Mesenchymal stem cell (in vitro differentiated cells and primary cell): ENCODE data around the gene HDAC4.

ENCODE experiments used
- DNase-seq: peaks from one replicate; pipeline ENCODE4 v3.0.0-alpha.2; 2013
- H2AFZ ChIP-seq: one replicate; pipeline ENCODE4 v1.6.1; 2013; ENCODE audit warnings: low read depth, mild to moderate bottlenecking, control low read depth, inconsistent platforms, low read length, moderate library complexity
- H2AK5ac ChIP-seq: 2 replicates; pipeline ENCODE4 v1.6.1; 2013; ENCODE audit warnings: low read length, moderate library complexity, mild to moderate bottlenecking, inconsistent platforms; ENCODE audit not compliant: severe bottlenecking
- H2BK120ac ChIP-seq: one replicate; pipeline ENCODE4 v1.6.1; 2013; ENCODE audit warnings: low read depth, mild to moderate bottlenecking, inconsistent platforms, low read length, moderate library complexity
- H2BK12ac ChIP-seq, 2 experiments: one replicate each; pipeline ENCODE4 v1.6.1; 2013; ENCODE audit warnings: inconsistent platforms in 2 of 2, low read length in 2 of 2, mild to moderate bottlenecking in 2 of 2, moderate library complexity in 2 of 2, control low read depth in 1 of 2
- H2BK15ac ChIP-seq: one replicate; pipeline ENCODE4 v1.6.1; 2013; ENCODE audit warnings: mild to moderate bottlenecking, low read depth, inconsistent platforms; ENCODE audit not compliant: poor library complexity, severe bottlenecking
- H2BK5ac ChIP-seq: 2 replicates; pipeline ENCODE4 v1.6.1; 2013; ENCODE audit warnings: low read depth, mild to moderate bottlenecking, low read length, control low read depth, inconsistent platforms; ENCODE audit not compliant: poor library complexity, severe bottlenecking
- H3K14ac ChIP-seq, 2 experiments: one replicate each; pipeline ENCODE4 v1.6.1; 2013; ENCODE audit warnings: inconsistent platforms in 2 of 2, low read length in 2 of 2, control low read depth in 1 of 2, mild to moderate bottlenecking in 1 of 2, moderate library complexity in 1 of 2
- H3K18ac ChIP-seq, 2 experiments: one replicate each; pipeline ENCODE4 v1.6.1; 2013; ENCODE audit warnings: inconsistent platforms in 2 of 2, low read length in 2 of 2, control low read depth in 1 of 2, low read depth in 1 of 2, mild to moderate bottlenecking in 1 of 2
- H3K23ac ChIP-seq, 2 experiments: one replicate each; pipeline ENCODE4 v1.6.1; 2013; ENCODE audit warnings: inconsistent platforms in 2 of 2, low read length in 2 of 2, mild to moderate bottlenecking in 2 of 2, moderate library complexity in 2 of 2, control low read depth in 1 of 2
- H3K27ac ChIP-seq: 2 replicates; pipeline ENCODE4 v1.5.1; 2013; ENCODE audit warnings: mild to moderate bottlenecking, moderate library complexity, low read length, control low read depth, inconsistent platforms; ENCODE audit not compliant: poor library complexity, severe bottlenecking
- H3K27me3 ChIP-seq, 2 experiments: 2 replicates each; pipeline versions ENCODE4 v1.6.1 to v1.7.0; 2013; ENCODE audit warnings: low read length in 2 of 2, mild to moderate bottlenecking in 2 of 2, moderate library complexity in 2 of 2, control low read depth in 1 of 2, inconsistent platforms in 1 of 2; ENCODE audit not compliant: control insufficient read depth in 1 of 2, insufficient read depth in 1 of 2
- H3K36me3 ChIP-seq, 2 experiments: 2 replicates each; pipeline versions ENCODE4 v1.6.1 to v1.7.0; 2013; ENCODE audit warnings: low read length in 2 of 2, control low read depth in 1 of 2, inconsistent platforms in 1 of 2, low read depth in 1 of 2, mild to moderate bottlenecking in 1 of 2; ENCODE audit not compliant: insufficient read depth in 2 of 2, control insufficient read depth in 1 of 2
- H3K4ac ChIP-seq, 2 experiments: one replicate each; pipeline ENCODE4 v1.6.1; 2013; ENCODE audit warnings: inconsistent platforms in 2 of 2, low read length in 2 of 2, mild to moderate bottlenecking in 2 of 2, moderate library complexity in 2 of 2, control low read depth in 1 of 2, low read depth in 1 of 2
- H3K4me1 ChIP-seq: 2 replicates; pipeline ENCODE4 v1.6.1; 2013; ENCODE audit warnings: low read depth, low read length, control low read depth; ENCODE audit not compliant: control insufficient read depth, insufficient read depth
- H3K4me2 ChIP-seq: 2 replicates; pipeline ENCODE4 v1.6.1; 2013; ENCODE audit warnings: low read length, mild to moderate bottlenecking, inconsistent platforms; ENCODE audit not compliant: poor library complexity, severe bottlenecking
- H3K4me3 ChIP-seq, 2 experiments: 2 replicates each; pipeline versions ENCODE4 v1.5.1 to v1.7.0; 2013; ENCODE audit warnings: low read length in 2 of 2, mild to moderate bottlenecking in 2 of 2, control low read depth in 1 of 2, low read depth in 1 of 2; ENCODE audit not compliant: insufficient read depth in 1 of 2
- H3K79me1 ChIP-seq: replicated peaks from 2 replicates; pipeline ENCODE4 v1.6.1; 2013; ENCODE audit warnings: mild to moderate bottlenecking, control low read depth, low read length, inconsistent platforms; ENCODE audit not compliant: poor library complexity, severe bottlenecking
- H3K9ac ChIP-seq: 2 replicates; pipeline ENCODE4 v1.7.0; 2013; ENCODE audit warnings: mild to moderate bottlenecking, low read length, moderate library complexity
- H3K9me3 ChIP-seq: 2 replicates; pipeline ENCODE4 v1.7.0; 2013; ENCODE audit warnings: mild to moderate bottlenecking, low read length; ENCODE audit not compliant: control insufficient read depth
- H4K8ac ChIP-seq: one replicate; pipeline ENCODE4 v1.6.1; 2013; ENCODE audit warnings: inconsistent platforms, mild to moderate bottlenecking, low read length, moderate library complexity
- H4K91ac ChIP-seq: one replicate; pipeline ENCODE4 v1.6.1; 2013; ENCODE audit warnings: mild to moderate bottlenecking, low read length, inconsistent platforms
- WGBS: methylation state at CpG from one replicate; pipeline ENCODE4 v1.1.7; 2013; ENCODE audit warnings: mixed read lengths; 5-methylcytosine and 5-hydroxymethylcytosine counted together

The HDAC4 gene

DNA sequence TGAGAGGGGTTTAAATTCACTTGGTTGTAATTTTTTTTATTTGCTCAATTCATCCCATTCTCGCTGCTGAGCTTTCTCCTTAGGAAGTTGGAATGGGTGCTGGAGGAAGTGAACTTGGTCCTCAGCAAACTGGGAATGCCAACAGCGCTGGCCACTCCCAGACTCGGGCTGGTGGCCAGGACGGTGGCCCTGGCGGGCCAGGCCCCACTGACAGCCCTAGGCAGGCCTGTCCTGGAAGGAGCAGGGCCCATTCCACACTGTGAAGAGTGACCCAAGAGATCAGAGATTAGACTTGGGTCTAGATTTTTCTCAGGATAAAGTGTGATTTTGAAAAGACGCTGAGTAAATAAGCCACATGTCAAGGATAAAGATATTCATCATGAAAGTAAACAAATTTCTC, 132.7 kb downstream of the HDAC4 start:
- peak overlapping the region in 1 of 2 experiments; percentile 0 for H3K18ac ChIP-seq
- no peak overlapping the region for H3K23ac ChIP-seq
- H2BK15ac ChIP-seq: peak overlapping the region; percentile 33
- no peaks in the 10 kb centered on the region for H3K9me3 ChIP-seq
- peak overlapping the region in 1 of 2 experiments; percentile 90 for H2BK12ac ChIP-seq
- WGBS: over 99% methylated on average over 5 of the region's 6 CpGs
- H3K4me3 ChIP-seq: no peak overlapping the region
- H3K79me1 ChIP-seq: peaks cover 71% of the 10 kb centered on the region
- no peak overlapping the region for H3K4me2 ChIP-seq
- H2BK120ac ChIP-seq: no peak overlapping the region
- H2AFZ ChIP-seq: no peak overlapping the region
- no peak overlapping the region for H3K27ac ChIP-seq
- H3K36me3 ChIP-seq: no peaks in the 10 kb centered on the region
- H4K8ac ChIP-seq: no peak overlapping the region
- no peak overlapping the region for H3K14ac ChIP-seq
- DNase-seq: no peak
- no peaks in the 10 kb centered on the region for H3K27me3 ChIP-seq
- H3K4ac ChIP-seq: peak overlapping the region in 1 of 2 experiments; percentile 86
- H2AK5ac ChIP-seq: peak overlapping the region; percentile 23
- no peak overlapping the region for H3K9ac ChIP-seq
- peaks cover 41% of the 10 kb centered on the region for H3K4me1 ChIP-seq
- no peak overlapping the region for H2BK5ac ChIP-seq
- no peak overlapping the region for H4K91ac ChIP-seq

GRCh38 chr2:239267288-239267951, 133.4 kb downstream of the HDAC4 start:
- peak overlapping the region; percentile 2 for H2BK120ac ChIP-seq
- peak; percentile 67 for DNase-seq
- WGBS: 69% methylated on average over 22 of the region's 22 CpGs
- H2BK5ac ChIP-seq: no peak overlapping the region
- no peak overlapping the region for H3K23ac ChIP-seq
- no peaks in the 10 kb centered on the region for H3K27me3 ChIP-seq
- no peak overlapping the region for H3K4me2 ChIP-seq
- no peaks in the 10 kb centered on the region for H3K9me3 ChIP-seq
- peaks cover 41% of the 10 kb centered on the region for H3K4me1 ChIP-seq
- H2AK5ac ChIP-seq: peak overlapping the region; percentile 76
- H3K27ac ChIP-seq: peak overlapping the region; percentile 35
- H3K79me1 ChIP-seq: peaks cover 72% of the 10 kb centered on the region
- no peak overlapping the region for H3K9ac ChIP-seq
- H2BK12ac ChIP-seq: peak overlapping the region in 1 of 2 experiments; percentile 79
- peak overlapping the region; percentile 81 for H4K91ac ChIP-seq
- H2BK15ac ChIP-seq: peak overlapping the region; percentile 60
- peak overlapping the region; percentile 47 to 68 for H3K4ac ChIP-seq
- no peak overlapping the region for H3K4me3 ChIP-seq
- H2AFZ ChIP-seq: no peak overlapping the region
- H3K14ac ChIP-seq: peak overlapping the region in 1 of 2 experiments; percentile 69
- no peaks in the 10 kb centered on the region for H3K36me3 ChIP-seq
- peak overlapping the region; percentile 9 to 44 for H3K18ac ChIP-seq
- H4K8ac ChIP-seq: peak overlapping the region; percentile 77

DNA sequence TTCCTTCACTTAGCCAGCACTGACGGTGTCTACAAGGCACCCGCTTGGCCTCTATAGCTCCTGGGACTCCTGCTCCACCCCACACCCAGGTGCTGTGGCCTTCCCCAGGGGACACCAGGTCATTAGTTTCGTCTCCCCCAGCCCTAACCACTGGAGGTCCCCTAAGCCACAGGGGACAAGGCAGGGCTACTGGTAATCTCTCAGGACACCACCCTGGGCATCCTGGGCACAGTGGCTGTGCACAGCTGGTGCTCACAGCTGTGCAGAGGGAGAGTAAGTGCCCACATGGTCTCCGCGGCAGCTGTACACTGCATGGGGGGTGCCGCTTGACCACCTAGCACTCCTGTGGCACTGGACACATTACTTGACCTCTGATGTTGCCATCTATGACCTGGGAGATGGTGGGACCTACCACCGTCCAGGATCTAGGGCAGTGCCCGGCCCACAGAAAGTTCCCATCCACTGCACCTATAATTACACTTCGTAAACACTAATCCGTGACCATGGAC, 134.0 kb downstream of the HDAC4 start:
- Histone ChIP-seq H2BK120ac (no peak overlapping the region), H2BK12ac (peak overlapping the region; percentile 14 to 79), H3K27ac (no peak overlapping the region), H4K8ac (peak overlapping the region; percentile 77), H3K9me3 (no peaks in the 10 kb centered on the region), H3K14ac (peak overlapping the region in 1 of 2 experiments; percentile 69), H3K9ac (no peak overlapping the region), H3K27me3 (no peaks in the 10 kb centered on the region), H3K23ac (no peak overlapping the region), H3K18ac (peak overlapping the region; percentile 9 to 44), H2AK5ac (peak overlapping the region; percentile 76), H2BK5ac (no peak overlapping the region), H3K79me1 (peaks cover 72% of the 10 kb centered on the region), H3K36me3 (no peaks in the 10 kb centered on the region), H3K4ac (peak overlapping the region; percentile 47 to 68), H3K4me1 (peaks cover 41% of the 10 kb centered on the region), H4K91ac (peak overlapping the region; percentile 81), H2BK15ac (no peak overlapping the region), H2AFZ (no peak overlapping the region), H3K4me2 (no peak overlapping the region), H3K4me3 (no peak overlapping the region)
- WGBS: 96% methylated on average over 10 of the region's 10 CpGs
- no peak for DNase-seq

DNA sequence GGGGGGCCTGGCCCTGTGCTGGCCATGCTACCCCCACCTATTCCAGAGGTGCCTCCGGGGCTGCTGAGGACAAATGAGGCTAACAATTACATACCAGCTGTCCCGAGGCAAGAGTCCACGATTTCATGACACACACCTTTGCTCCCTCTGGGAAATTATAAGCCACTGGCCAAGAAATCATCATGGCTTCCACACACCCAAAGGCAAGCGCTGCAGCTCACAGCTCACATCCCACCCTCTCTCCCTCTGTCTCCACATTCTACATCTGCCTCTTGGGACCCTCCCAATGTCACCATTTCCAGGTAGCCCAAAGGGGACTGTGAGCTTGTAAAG, 134.4 kb downstream of the HDAC4 start:
- H3K9ac ChIP-seq: no peak overlapping the region

More for the DNA sequence above, 134.4 kb downstream of the HDAC4 start:
- Histone ChIP-seq H3K4me3 (no peak overlapping the region), H4K8ac (no peak overlapping the region), H4K91ac (peak overlapping the region; percentile 44), H2AFZ (no peak overlapping the region), H3K27ac (no peak overlapping the region), H2BK5ac (no peak overlapping the region), H3K23ac (no peak overlapping the region), H3K18ac (peak overlapping the region in 1 of 2 experiments; percentile 3), H2BK120ac (no peak overlapping the region), H3K79me1 (peaks cover 72% of the 10 kb centered on the region), H2BK15ac (no peak overlapping the region), H3K4ac (no peak overlapping the region), H3K9me3 (no peaks in the 10 kb centered on the region), H3K27me3 (no peaks in the 10 kb centered on the region), H3K36me3 (no peaks in the 10 kb centered on the region), H2AK5ac (peak overlapping the region; percentile 45), H3K14ac (no peak overlapping the region), H2BK12ac (peak overlapping the region; percentile 14 to 79), H3K4me2 (no peak overlapping the region), H3K4me1 (peaks cover 41% of the 10 kb centered on the region)
- 95% methylated on average over 4 of the region's 4 CpGs for WGBS
- no peak for DNase-seq
